ENCODE data around the gene ROR1. TPM values are rescaled to one million over a fixed set of nuclear protein-coding genes. Genes with fewer than 3 reads are reported as not detected.

The ROR1 gene
- polyA plus RNA-seq, 1 of the 3 experiments (the other 2 are of a cell fraction): 4.0 TPM

- POLR2A ChIA-PET: no interaction called here
- no peaks in the 10 kb centered on the region for H3K79me2 ChIP-seq (ENCODE audit: insufficient read depth)
- no peak overlapping the region for H3K27ac ChIP-seq (ENCODE audit: low read depth in 2 of 2, low read length in 1 of 2)
- H3K9me3 ChIP-seq: no peaks in the 10 kb centered on the region
- TF ChIP-seq FOXM1 (IDR thresholded peaks at IDR 0.05; ENCODE audit: low read depth): no peak
- no peak for TF ChIP-seq IRF3 (IDR thresholded peaks at IDR 0.05; ENCODE audit: low read depth, low read length)
- no peak for TF ChIP-seq JUND (IDR thresholded peaks at IDR 0.05)
- no peak for TF ChIP-seq POLR2AphosphoS5 (IDR thresholded peaks at IDR 0.05; ENCODE audit: low read depth, low read length)
- no peak for TF ChIP-seq ZBTB33 (IDR thresholded peaks at IDR 0.05; ENCODE audit: borderline replicate concordance, low read depth)
- no peak for TF ChIP-seq NRF1 (IDR thresholded peaks at IDR 0.05; ENCODE audit: low read depth, low read length)
- TF ChIP-seq FOSL2 (IDR thresholded peaks at IDR 0.05; ENCODE audit: borderline replicate concordance, low read depth): no peak
- no peak for TF ChIP-seq TCF12 (IDR thresholded peaks at IDR 0.05)
- TF ChIP-seq REST (IDR thresholded peaks at IDR 0.05; ENCODE audit: low read depth, low read length): no peak
- no peak for TF ChIP-seq GATA2 (CRISPR knock-in tag; IDR thresholded peaks at IDR 0.05)
- TF ChIP-seq GABPA (IDR thresholded peaks at IDR 0.05; ENCODE audit: low read depth): no peak
- H3K4me1 ChIP-seq (ENCODE audit: control insufficient read depth in 1 of 2, insufficient read depth in 2 of 2, low read depth in 1 of 2, low read length in 1 of 2): peaks cover 0 to 11% of the 10 kb centered on the region in 2 experiments; a peak in 3 of 4 replicates
- H3F3A ChIP-seq (replicated peaks; ENCODE audit: insufficient read depth): no peaks in the 10 kb centered on the region
- no peaks in the 10 kb centered on the region for H3K36me3 ChIP-seq (replicated peaks in 1 of 2; ENCODE audit: control insufficient read depth in 1 of 2, insufficient read depth in 2 of 2, low read length in 1 of 2)
- no peak for DNase-seq
- H3K9ac ChIP-seq: no peak overlapping the region
- CTCF ChIA-PET: interaction anchor here (1.1 kb wide), 1 partner anchor 9 kb away, joined by 3 read pairs; no protein-coding TSS in a partner anchor
- H3K27me3 ChIP-seq (ENCODE audit: insufficient read depth): no peaks in the 10 kb centered on the region
- peaks cover under 1% of the 10 kb centered on the region; the same call in 1 of the 2 replicates for H3K9me2 ChIP-seq
- no peak overlapping the region for H3K4me3 ChIP-seq (ENCODE audit: low read depth in 2 of 2, low read length in 1 of 2)
- H4K20me1 ChIP-seq (ENCODE audit: insufficient read depth): no peaks in the 10 kb centered on the region
- H2AFZ ChIP-seq (ENCODE audit: low read depth): no peak overlapping the region
- 92% methylated on average over 10 of the region's 10 CpGs for WGBS (ENCODE audit: low lambda C conversion rate)
- H3K4me2 ChIP-seq: no peak overlapping the region
Measured at GRCh38 chr1:64186138-64186897, 412.5 kb downstream of the ROR1 start.
